H7 (cell line): ENCODE data around the gene CDKN1B. TPM values are rescaled to one million over a fixed set of nuclear protein-coding genes. Genes with fewer than 3 reads are reported as not detected.
A peak's percentile ranks its signal among the peaks of the same experiment; 100 is the strongest.

Source experiments
- DNase-seq: peaks from one replicate; pipeline ENCODE4 v3.0.0; 2012
- H3K27me3 ChIP-seq: 2 replicates; pipeline ENCODE4 v1.6.0; 2011; ENCODE audit warnings: mild to moderate bottlenecking, low read length; ENCODE audit not compliant: control insufficient read depth, insufficient read depth
- H3K36me3 ChIP-seq: replicated peaks from 2 replicates; pipeline ENCODE4 v1.5.1; 2011; ENCODE audit warnings: low read length; ENCODE audit not compliant: control insufficient read depth, insufficient read depth
- H3K4me3 ChIP-seq: 2 replicates; pipeline ENCODE4 v1.5.1; 2011; ENCODE audit warnings: low read depth, mild to moderate bottlenecking, control low read depth, low read length, moderate library complexity; ENCODE audit not compliant: insufficient read depth
- total RNA-seq: library from RNA; depleted of rRNA; stranded (reverse); fragments of >200 nt; shearing (Covaris generic); gene quantifications from 2 replicates; pipeline ENCODE4 v1.2.3, GENCODE V29; 2014; rRNA removed

Gene CDKN1B
- total RNA-seq, result 11.7 and 16.8 TPM in 2 replicates

GRCh38 chr12:12716793-12717585, at the start of gene CDKN1B:
CDKN1B (plus strand) TSS chr12:12717368; CDS start chr12:12717840, 472 bp downstream.
- H3K4me3 ChIP-seq, result peak within 1 kb of the TSS; percentile 81
- peaks cover 66% of the 10 kb centered on the region for H3K27me3 ChIP-seq
- peak; percentile 94 for DNase-seq
- H3K36me3 ChIP-seq, result peaks cover 11% of the 10 kb centered on the region

- Histone ChIP-seq H3K4me3 (no peak overlapping the region), H3K27me3 (peaks cover 5% of the 10 kb centered on the region; the same call in 1 of the 2 replicates), H3K36me3 (no peaks in the 10 kb centered on the region)
- no peak for DNase-seq
Observed at GRCh38 chr12:12668005-12668404, 49.2 kb upstream of the CDKN1B start.

- peaks cover 13% of the 10 kb centered on the region; the same call in 1 of the 2 replicates for H3K27me3 ChIP-seq
- DNase-seq, result no peak
- H3K36me3 ChIP-seq, result no peaks in the 10 kb centered on the region
- no peak overlapping the region for H3K4me3 ChIP-seq
Observed at GRCh38 chr12:12669020-12669419, 48.1 kb upstream of the CDKN1B start.

GRCh38 chr12:12671850-12672660, 45.1 kb upstream of the CDKN1B start:
- DNase-seq, result no peak

GRCh38 chr12:12673296-12673695, 43.9 kb upstream of the CDKN1B start:
- H3K4me3 ChIP-seq, result no peak overlapping the region
- no peak for DNase-seq
- H3K36me3 ChIP-seq, result no peaks in the 10 kb centered on the region; the same call in 1 of the 2 replicates
- H3K27me3 ChIP-seq, result peaks cover 36% of the 10 kb centered on the region

More at GRCh38 chr12:12671850-12672660, 45.1 kb upstream of the CDKN1B start:
- H3K27me3 ChIP-seq, result peaks cover 32% of the 10 kb centered on the region
- H3K36me3 ChIP-seq, result no peaks in the 10 kb centered on the region; the same call in 1 of the 2 replicates
- no peak overlapping the region for H3K4me3 ChIP-seq

- peaks cover 51% of the 10 kb centered on the region for H3K27me3 ChIP-seq
- DNase-seq, result no peak
- no peak overlapping the region for H3K4me3 ChIP-seq
- no peaks in the 10 kb centered on the region; the same call in 1 of the 2 replicates for H3K36me3 ChIP-seq
Observed at GRCh38 chr12:12676605-12677004, 40.6 kb upstream of the CDKN1B start.

- Histone ChIP-seq H3K36me3 (no peaks in the 10 kb centered on the region), H3K27me3 (peaks cover 32% of the 10 kb centered on the region), H3K4me3 (no peak overlapping the region)
- DNase-seq, result no peak
Observed at GRCh38 chr12:12681061-12681765, 36.0 kb upstream of the CDKN1B start.

- Histone ChIP-seq H3K4me3 (no peak overlapping the region), H3K27me3 (peaks cover 30% of the 10 kb centered on the region; the same call in 1 of the 2 replicates), H3K36me3 (no peaks in the 10 kb centered on the region)
- no peak for DNase-seq
Observed at GRCh38 chr12:12682284-12682683, 34.9 kb upstream of the CDKN1B start.

- no peak for DNase-seq
- peaks cover 26% of the 10 kb centered on the region; the same call in 1 of the 2 replicates for H3K27me3 ChIP-seq
- H3K4me3 ChIP-seq, result no peak overlapping the region
- H3K36me3 ChIP-seq, result no peaks in the 10 kb centered on the region
Observed at GRCh38 chr12:12683136-12683697, 34.0 kb upstream of the CDKN1B start.

GRCh38 chr12:12683725-12684124, 33.4 kb upstream of the CDKN1B start:
- Histone ChIP-seq H3K36me3 (no peaks in the 10 kb centered on the region), H3K4me3 (peak overlapping the region; percentile 37), H3K27me3 (peaks cover 24% of the 10 kb centered on the region; the same call in 1 of the 2 replicates)
- no peak for DNase-seq

- no peaks in the 10 kb centered on the region for H3K36me3 ChIP-seq
- peak overlapping the region; percentile 37 for H3K4me3 ChIP-seq
- DNase-seq, result peak; percentile 66
- H3K27me3 ChIP-seq, result peaks cover 19% of the 10 kb centered on the region; the same call in 1 of the 2 replicates
Observed at GRCh38 chr12:12684375-12685106, 32.6 kb upstream of the CDKN1B start.

GRCh38 chr12:12685305-12685704, 31.9 kb upstream of the CDKN1B start:
- DNase-seq, result peak; percentile 31

GRCh38 chr12:12686472-12686871, 30.7 kb upstream of the CDKN1B start:
- H3K36me3 ChIP-seq, result no peaks in the 10 kb centered on the region
- no peak overlapping the region for H3K4me3 ChIP-seq
- no peak for DNase-seq
- H3K27me3 ChIP-seq, result peaks cover 12% of the 10 kb centered on the region; the same call in 1 of the 2 replicates

More at GRCh38 chr12:12685305-12685704, 31.9 kb upstream of the CDKN1B start:
- Histone ChIP-seq H3K27me3 (peaks cover 16% of the 10 kb centered on the region; the same call in 1 of the 2 replicates), H3K36me3 (no peaks in the 10 kb centered on the region), H3K4me3 (no peak overlapping the region)
